ENCODE results near the gene RASSF1. TPM values are rescaled to one million over a fixed set of nuclear protein-coding genes. Genes with fewer than 3 reads are reported as not detected.
"Not testable (repeated sequence)": the region's sequence is repeated elsewhere in the genome, so short reads cannot be mapped to it uniquely, and the experiment has no call there.

Gene RASSF1
- total and polyA plus RNA-seq, 8 donors: 10.3 to 29.5 (median 14.2) TPM

DNA sequence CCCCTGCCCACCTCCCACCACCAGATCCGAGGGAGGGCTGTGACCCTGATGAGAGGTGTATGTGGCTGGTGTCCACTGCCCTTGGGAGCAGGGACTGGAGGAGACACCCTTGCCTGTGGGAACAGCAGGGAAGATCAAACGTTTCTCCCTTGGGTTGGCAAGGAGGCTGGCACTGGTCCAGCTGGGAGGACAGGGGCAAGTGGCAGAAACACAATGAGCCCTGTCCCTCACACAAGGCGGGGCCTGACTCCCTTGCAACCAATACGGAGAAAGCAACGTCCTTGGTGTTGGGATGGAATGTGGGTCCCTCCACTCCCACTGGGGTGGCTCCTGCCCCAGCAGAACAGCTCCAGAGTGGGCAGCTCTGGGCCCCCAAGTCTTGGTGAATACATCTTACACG, 23.3 kb downstream of the RASSF1 start:
- 57 to 65% methylated on average over 6 of the region's 6 CpGs for WGBS, 2 donors
- H3K9me3 ChIP-seq: no peaks in the 10 kb centered on the region
- TF ChIP-seq, protein P1, sequence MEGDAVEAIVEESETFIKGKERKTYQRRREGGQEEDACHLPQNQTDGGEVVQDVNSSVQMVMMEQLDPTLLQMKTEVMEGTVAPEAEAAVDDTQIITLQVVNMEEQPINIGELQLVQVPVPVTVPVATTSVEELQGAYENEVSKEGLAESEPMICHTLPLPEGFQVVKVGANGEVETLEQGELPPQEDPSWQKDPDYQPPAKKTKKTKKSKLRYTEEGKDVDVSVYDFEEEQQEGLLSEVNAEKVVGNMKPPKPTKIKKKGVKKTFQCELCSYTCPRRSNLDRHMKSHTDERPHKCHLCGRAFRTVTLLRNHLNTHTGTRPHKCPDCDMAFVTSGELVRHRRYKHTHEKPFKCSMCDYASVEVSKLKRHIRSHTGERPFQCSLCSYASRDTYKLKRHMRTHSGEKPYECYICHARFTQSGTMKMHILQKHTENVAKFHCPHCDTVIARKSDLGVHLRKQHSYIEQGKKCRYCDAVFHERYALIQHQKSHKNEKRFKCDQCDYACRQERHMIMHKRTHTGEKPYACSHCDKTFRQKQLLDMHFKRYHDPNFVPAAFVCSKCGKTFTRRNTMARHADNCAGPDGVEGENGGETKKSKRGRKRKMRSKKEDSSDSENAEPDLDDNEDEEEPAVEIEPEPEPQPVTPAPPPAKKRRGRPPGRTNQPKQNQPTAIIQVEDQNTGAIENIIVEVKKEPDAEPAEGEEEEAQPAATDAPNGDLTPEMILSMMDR (IDR thresholded peaks at IDR 0.05): no peak
- peak in 2 of 6 donors; percentile 62 to 80 for DNase-seq
- intact Hi-C loops (cut with DNase I): no loop called here
- H3K27ac ChIP-seq: peak overlapping the region in 1 of 4 donors; percentile 21
- no peak for FAIRE-seq
- peaks cover 5 to 17% (median 17%) of the 10 kb centered on the region in 3 donors for H3K4me1 ChIP-seq
- no peak for ATAC-seq
- no peak overlapping the region for H3K4me3 ChIP-seq
- H3K27me3 ChIP-seq: no peaks in the 10 kb centered on the region
- H3K36me3 ChIP-seq: no peaks in the 10 kb centered on the region

DNA sequence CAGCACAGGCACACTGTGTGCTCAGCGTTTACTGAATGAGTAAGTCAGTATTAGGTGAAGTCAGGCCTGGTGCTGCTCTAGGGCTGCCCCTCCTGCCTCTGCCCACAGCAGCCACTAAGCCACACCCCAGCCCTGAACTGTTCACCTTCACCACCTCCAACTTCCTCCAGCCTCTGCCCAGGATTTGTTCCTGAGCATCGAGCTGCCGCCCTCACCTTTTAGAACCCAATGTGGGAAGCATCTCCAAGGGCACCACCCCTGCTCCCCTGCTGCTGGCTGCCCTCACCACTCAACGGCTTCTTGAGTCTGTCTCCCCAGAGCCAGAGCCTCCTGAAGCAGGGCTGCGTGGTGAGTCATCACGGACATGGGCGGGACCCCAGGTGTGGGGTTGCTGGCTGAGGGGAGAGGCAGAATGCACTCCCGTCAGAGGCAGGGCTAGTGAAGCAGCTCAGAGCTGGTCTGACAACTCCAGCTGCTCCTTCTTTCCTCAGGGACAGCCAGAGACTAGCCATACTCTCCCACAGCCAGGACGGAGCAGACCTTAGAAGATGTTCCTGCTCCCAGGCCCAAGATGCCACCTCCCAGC, 23.9 kb downstream of the RASSF1 start:
- no peak for FAIRE-seq
- no peaks in the 10 kb centered on the region for H3K36me3 ChIP-seq
- no peak overlapping the region for H3K4me3 ChIP-seq
- TF ChIP-seq, protein P1 (IDR thresholded peaks at IDR 0.05): no peak
- peak overlapping the region in 1 of 4 donors; percentile 21 for H3K27ac ChIP-seq
- no peaks in the 10 kb centered on the region for H3K27me3 ChIP-seq
- peak in 1 of 4 donors; percentile 6 for ATAC-seq
- peaks cover 5 to 11% (median 11%) of the 10 kb centered on the region in 3 donors for H3K4me1 ChIP-seq
- WGBS, 2 donors: 74 to 78% methylated on average over 9 of the region's 9 CpGs
- peak in 2 of 6 donors; percentile 40 to 67 for DNase-seq
- intact Hi-C loops (cut with DNase I): no loop called here
- H3K9me3 ChIP-seq: no peaks in the 10 kb centered on the region

DNA sequence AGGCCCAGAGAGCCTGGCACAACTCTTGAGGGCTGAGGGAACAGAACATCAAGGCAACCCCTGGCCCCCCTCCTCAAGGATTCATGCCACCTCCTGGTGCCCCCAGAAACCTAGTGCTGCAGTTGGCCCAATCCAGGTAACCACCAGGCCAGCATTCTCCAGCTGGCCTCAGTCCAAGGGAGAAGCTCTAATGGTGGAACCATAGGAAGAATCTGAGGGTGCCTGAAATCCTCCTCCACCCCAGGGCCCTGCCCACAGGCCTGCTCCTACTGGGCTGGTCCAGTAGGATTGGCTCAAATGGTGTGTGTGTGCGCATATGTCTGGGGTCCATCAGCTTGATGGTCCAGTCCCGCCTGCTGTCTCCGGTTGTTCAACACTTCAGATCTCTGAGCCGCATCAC, 25.8 kb downstream of the RASSF1 start:
- H3K27ac ChIP-seq: no peak overlapping the region
- H3K4me3 ChIP-seq: no peak overlapping the region
- WGBS, 2 donors: 96 to 98% methylated on average over 4 of the region's 4 CpGs
- TF ChIP-seq, protein P1 (IDR thresholded peaks at IDR 0.05): no peak
- H3K27me3 ChIP-seq: no peaks in the 10 kb centered on the region
- intact Hi-C loops (cut with DNase I): no loop called here
- H3K9me3 ChIP-seq: no peaks in the 10 kb centered on the region
- H3K36me3 ChIP-seq: no peaks in the 10 kb centered on the region
- peaks cover 0 to 8% (median 8%) of the 10 kb centered on the region in 3 donors for H3K4me1 ChIP-seq
- ATAC-seq (no peak), FAIRE-seq (no peak), DNase-seq (peak in 1 of 6 donors; percentile 36)

DNA sequence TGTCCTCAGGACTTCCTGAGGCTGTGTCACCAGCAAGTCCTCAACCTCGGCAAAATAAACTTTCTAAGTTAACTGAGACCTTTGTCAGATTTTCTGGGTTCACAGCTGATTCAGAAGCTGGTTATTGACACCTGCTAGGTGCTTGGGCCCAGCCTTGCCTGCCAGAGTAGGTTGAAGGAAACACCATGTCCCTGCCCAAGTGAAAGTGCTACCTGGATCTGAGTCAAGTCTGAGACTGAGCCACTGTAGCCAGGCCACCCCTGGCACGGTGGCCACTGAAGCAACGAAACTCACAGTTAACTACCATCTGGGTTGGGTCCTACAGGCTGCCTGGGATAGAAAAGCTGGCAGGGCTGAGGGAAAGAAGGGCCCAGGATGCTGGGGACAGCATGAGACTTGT, 26.3 kb downstream of the RASSF1 start:
- intact Hi-C loops (cut with DNase I): no loop called here
- no peaks in the 10 kb centered on the region for H3K9me3 ChIP-seq
- FAIRE-seq: no peak
- DNase-seq: no peak
- H3K27ac ChIP-seq: no peak overlapping the region
- ATAC-seq: no peak
- 83 to 89% methylated on average over 3 of the region's 3 CpGs for WGBS, 2 donors
- no peak overlapping the region for H3K4me3 ChIP-seq
- no peaks in the 10 kb centered on the region for H3K27me3 ChIP-seq
- H3K4me1 ChIP-seq: peaks cover 3 to 10% (median 10%) of the 10 kb centered on the region in 3 donors
- H3K36me3 ChIP-seq: no peaks in the 10 kb centered on the region
- TF ChIP-seq, protein P1 (IDR thresholded peaks at IDR 0.05): no peak

DNA sequence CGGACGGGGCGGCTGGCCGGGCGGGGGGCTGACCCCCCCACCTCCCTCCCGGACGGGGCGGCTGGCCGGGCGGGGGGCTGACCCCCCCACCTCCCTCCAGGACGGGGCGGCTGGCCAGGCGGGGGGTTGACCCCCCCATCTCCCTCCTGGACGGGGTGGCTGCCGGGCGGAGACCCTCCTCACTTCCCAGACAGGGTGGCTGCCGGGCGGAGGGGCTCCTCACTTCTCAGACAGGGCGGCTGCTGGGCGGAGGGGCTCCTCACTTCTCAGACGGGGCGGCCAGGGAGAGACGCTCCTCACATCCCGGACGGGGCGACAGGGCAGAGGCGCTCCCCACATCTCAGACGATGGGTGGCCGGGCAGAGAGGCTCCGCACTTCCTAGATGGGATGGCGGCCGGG, 28.6 kb downstream of the RASSF1 start:
- H3K4me3 ChIP-seq; H3K27me3 ChIP-seq; ATAC-seq; H3K27ac ChIP-seq; DNase-seq; H3K9me3 ChIP-seq; H3K4me1 ChIP-seq; intact Hi-C loops (cut with DNase I); H3K36me3 ChIP-seq; FAIRE-seq: not testable (repeated sequence)
- 92 to 93% methylated on average over 16 to 32 of the region's 32 CpGs for WGBS, 2 donors

Measured in pancreas (tissue), 10 donors.